ENCODE results near the gene IFT27.
A peak's percentile ranks its signal among the peaks of the same experiment; 100 is the strongest.

The IFT27 gene

DNA sequence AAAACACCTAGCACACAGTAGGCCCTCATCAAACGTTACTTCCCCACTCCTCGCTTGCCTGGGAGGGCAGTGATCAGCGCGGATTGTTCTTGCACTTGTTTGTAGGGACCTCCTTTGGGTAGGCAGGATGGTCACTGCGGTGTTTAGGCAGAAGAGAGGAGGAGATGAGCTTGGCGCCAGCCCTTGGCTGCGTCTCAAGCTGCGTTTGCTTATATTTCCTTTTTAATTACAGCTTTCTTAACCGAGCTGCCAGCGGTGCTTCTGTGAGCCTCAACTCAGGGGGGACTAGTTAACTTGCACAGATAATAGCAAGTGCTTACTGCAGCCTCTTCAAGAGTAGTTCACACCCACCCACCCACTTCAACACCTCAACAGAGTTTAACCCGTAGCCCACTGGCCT, 15.1 kb downstream of the IFT27 start:
- Histone ChIP-seq H2AFZ (ENCODE audit: low read depth) (no peak overlapping the region), H3K79me2 (ENCODE audit: insufficient read depth, low read depth) (no peaks in the 10 kb centered on the region), H3K4me1 (ENCODE audit: low read depth, poor library complexity, severe bottlenecking) (no peaks in the 10 kb centered on the region), H3K36me3 (ENCODE audit: insufficient read depth) (no peaks in the 10 kb centered on the region), H3K4me3 (IDR thresholded peaks at IDR 0.05; ENCODE audit: insufficient read depth, low read depth, low read length) (no peak overlapping the region), H3K27me3 (ENCODE audit: insufficient read depth, low read depth) (peaks cover 6% of the 10 kb centered on the region; the same call in 1 of the 2 replicates), H4K20me1 (ENCODE audit: insufficient read depth) (no peaks in the 10 kb centered on the region), H3K9ac (no peak overlapping the region), H3K4me2 (no peak overlapping the region), H3K27ac (no peak overlapping the region)
- no peak for TF ChIP-seq CTCF (conservative IDR thresholded peaks at IDR 0.05; ENCODE audit: low read depth, low read length)

- Histone ChIP-seq H3K36me3 (ENCODE audit: insufficient read depth) (no peaks in the 10 kb centered on the region), H3K4me1 (ENCODE audit: low read depth, poor library complexity, severe bottlenecking) (no peaks in the 10 kb centered on the region), H3K4me3 (IDR thresholded peaks at IDR 0.05; ENCODE audit: insufficient read depth, low read depth, low read length) (no peak overlapping the region), H3K4me2 (no peak overlapping the region), H3K27ac (no peak overlapping the region), H3K79me2 (ENCODE audit: insufficient read depth, low read depth) (no peaks in the 10 kb centered on the region), H3K9ac (no peak overlapping the region), H3K27me3 (ENCODE audit: insufficient read depth, low read depth) (peaks cover 18% of the 10 kb centered on the region), H4K20me1 (ENCODE audit: insufficient read depth) (no peaks in the 10 kb centered on the region), H2AFZ (ENCODE audit: low read depth) (no peak overlapping the region)
- TF ChIP-seq CTCF (conservative IDR thresholded peaks at IDR 0.05; ENCODE audit: low read depth, low read length), result no peak
Observed at GRCh38 chr22:36759481-36760159, 16.3 kb downstream of the IFT27 start.

- Histone ChIP-seq H3K27ac (no peak overlapping the region), H3K36me3 (ENCODE audit: insufficient read depth) (no peaks in the 10 kb centered on the region), H3K27me3 (ENCODE audit: insufficient read depth, low read depth) (peaks cover 26% of the 10 kb centered on the region), H3K9ac (no peak overlapping the region), H3K4me3 (IDR thresholded peaks at IDR 0.05; ENCODE audit: insufficient read depth, low read depth, low read length) (no peak overlapping the region), H3K4me2 (no peak overlapping the region), H4K20me1 (ENCODE audit: insufficient read depth) (no peaks in the 10 kb centered on the region), H3K79me2 (ENCODE audit: insufficient read depth, low read depth) (no peaks in the 10 kb centered on the region), H3K4me1 (ENCODE audit: low read depth, poor library complexity, severe bottlenecking) (no peaks in the 10 kb centered on the region), H2AFZ (ENCODE audit: low read depth) (no peak overlapping the region)
- no peak for TF ChIP-seq CTCF (conservative IDR thresholded peaks at IDR 0.05; ENCODE audit: low read depth, low read length)
Observed at GRCh38 chr22:36758792-36759271, 17.1 kb downstream of the IFT27 start.

DNA sequence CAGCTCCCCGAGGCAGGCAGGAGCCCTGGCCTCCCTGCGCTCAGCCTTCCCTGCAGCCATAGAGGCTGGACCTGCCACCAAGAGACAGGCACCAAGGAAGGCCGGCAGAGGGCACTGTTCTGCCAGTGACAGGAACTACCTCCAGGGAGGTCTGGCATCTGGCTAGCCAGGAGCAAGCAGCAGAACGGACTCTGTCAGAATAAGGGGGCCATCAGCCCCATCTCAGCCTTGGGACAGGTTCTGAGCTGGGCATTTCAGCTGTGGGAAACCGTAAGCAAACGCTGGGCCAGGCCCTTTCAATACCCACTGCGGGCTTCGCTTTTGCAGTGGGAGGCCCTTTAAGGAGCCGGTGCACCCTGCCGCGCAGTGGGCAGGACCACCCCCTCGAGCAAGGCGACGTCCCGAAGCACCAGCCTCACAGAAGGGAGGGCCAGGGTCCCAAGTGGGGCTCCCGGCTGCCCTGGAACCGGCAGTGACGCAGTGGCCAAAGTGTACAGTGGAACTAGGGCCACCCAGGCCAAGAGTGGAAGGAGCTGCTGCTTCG, 18.2 kb downstream of the IFT27 start:
- peaks cover 37% of the 10 kb centered on the region for H3K27me3 ChIP-seq (ENCODE audit: insufficient read depth, low read depth)
- H3K4me2 ChIP-seq, result no peak overlapping the region
- H3K9ac ChIP-seq, result no peak overlapping the region
- no peaks in the 10 kb centered on the region for H3K4me1 ChIP-seq (ENCODE audit: low read depth, poor library complexity, severe bottlenecking)
- H2AFZ ChIP-seq (ENCODE audit: low read depth), result no peak overlapping the region
- no peak overlapping the region for H3K4me3 ChIP-seq (IDR thresholded peaks at IDR 0.05; ENCODE audit: insufficient read depth, low read depth, low read length)
- no peak overlapping the region for H3K27ac ChIP-seq
- no peaks in the 10 kb centered on the region for H3K36me3 ChIP-seq (ENCODE audit: insufficient read depth)
- H3K79me2 ChIP-seq (ENCODE audit: insufficient read depth, low read depth), result no peaks in the 10 kb centered on the region
- no peaks in the 10 kb centered on the region for H4K20me1 ChIP-seq (ENCODE audit: insufficient read depth)
- TF ChIP-seq CTCF (conservative IDR thresholded peaks at IDR 0.05; ENCODE audit: low read depth, low read length), result peak; percentile 76

Measured in KMS-11 (cell line).